ENCODE data around the gene C6.

DNA sequence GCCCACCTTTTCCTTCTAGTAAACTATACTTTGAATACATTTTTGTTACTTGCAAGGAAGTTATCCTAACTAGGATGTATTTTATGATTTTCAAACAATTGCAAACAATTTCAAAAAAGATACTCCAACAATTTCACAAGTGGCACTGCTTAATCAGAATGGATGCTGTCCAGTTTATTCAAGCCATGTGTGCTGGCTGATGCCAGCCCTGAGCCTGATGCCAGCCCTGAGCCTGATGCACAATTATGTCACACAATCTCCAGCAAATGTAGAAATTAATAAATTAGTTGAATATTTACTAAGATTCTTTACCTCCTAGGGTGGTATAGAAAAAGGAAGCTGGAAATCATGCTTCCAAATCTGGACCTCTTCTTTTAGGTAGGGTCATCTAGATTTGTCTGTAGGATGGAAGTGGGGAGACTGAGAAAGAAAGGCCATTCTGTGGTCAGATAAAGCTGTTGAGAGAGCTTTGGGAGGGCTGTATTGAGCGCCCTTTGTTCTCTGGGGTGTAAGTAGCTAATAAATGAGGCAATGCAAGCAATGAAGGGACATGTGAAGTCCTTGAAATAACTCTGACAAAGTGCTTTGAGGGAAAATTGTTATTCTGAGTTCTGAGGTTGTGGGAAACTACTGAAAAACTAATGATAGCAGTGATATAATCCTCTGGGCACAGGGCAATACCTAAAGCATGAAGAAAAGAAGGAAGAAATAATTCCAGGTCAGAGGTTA is 5.8 kb upstream of the C6 start:
- TF ChIP-seq, protein P1, sequence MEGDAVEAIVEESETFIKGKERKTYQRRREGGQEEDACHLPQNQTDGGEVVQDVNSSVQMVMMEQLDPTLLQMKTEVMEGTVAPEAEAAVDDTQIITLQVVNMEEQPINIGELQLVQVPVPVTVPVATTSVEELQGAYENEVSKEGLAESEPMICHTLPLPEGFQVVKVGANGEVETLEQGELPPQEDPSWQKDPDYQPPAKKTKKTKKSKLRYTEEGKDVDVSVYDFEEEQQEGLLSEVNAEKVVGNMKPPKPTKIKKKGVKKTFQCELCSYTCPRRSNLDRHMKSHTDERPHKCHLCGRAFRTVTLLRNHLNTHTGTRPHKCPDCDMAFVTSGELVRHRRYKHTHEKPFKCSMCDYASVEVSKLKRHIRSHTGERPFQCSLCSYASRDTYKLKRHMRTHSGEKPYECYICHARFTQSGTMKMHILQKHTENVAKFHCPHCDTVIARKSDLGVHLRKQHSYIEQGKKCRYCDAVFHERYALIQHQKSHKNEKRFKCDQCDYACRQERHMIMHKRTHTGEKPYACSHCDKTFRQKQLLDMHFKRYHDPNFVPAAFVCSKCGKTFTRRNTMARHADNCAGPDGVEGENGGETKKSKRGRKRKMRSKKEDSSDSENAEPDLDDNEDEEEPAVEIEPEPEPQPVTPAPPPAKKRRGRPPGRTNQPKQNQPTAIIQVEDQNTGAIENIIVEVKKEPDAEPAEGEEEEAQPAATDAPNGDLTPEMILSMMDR (IDR thresholded peaks at IDR 0.05 in 2 of 3, conservative IDR thresholded peaks at IDR 0.05 in 1 of 3; ENCODE audit: insufficient read depth in 2 of 3, low read depth in 1 of 3, low read length in 3 of 3): no peak
- TF ChIP-seq NR4A1 (CRISPR knock-in tag; IDR thresholded peaks at IDR 0.05) (no peak), NR4A1 (tag; IDR thresholded peaks at IDR 0.05) (no peak), NFYB (IDR thresholded peaks at IDR 0.05; ENCODE audit: extremely low read depth, insufficient read length) (no peak), CEBPB (tag; IDR thresholded peaks at IDR 0.05) (no peak), BACH1 (tag; IDR thresholded peaks at IDR 0.05) (no peak), PPARD (CRISPR knock-in tag; IDR thresholded peaks at IDR 0.05) (no peak), TARDBP (IDR thresholded peaks at IDR 0.05) (no peak), ZNF133 (CRISPR knock-in tag; IDR thresholded peaks at IDR 0.05) (no peak), ZNF232 (CRISPR knock-in tag; IDR thresholded peaks at IDR 0.05) (no peak)
- TF ChIP-seq, protein P2, sequence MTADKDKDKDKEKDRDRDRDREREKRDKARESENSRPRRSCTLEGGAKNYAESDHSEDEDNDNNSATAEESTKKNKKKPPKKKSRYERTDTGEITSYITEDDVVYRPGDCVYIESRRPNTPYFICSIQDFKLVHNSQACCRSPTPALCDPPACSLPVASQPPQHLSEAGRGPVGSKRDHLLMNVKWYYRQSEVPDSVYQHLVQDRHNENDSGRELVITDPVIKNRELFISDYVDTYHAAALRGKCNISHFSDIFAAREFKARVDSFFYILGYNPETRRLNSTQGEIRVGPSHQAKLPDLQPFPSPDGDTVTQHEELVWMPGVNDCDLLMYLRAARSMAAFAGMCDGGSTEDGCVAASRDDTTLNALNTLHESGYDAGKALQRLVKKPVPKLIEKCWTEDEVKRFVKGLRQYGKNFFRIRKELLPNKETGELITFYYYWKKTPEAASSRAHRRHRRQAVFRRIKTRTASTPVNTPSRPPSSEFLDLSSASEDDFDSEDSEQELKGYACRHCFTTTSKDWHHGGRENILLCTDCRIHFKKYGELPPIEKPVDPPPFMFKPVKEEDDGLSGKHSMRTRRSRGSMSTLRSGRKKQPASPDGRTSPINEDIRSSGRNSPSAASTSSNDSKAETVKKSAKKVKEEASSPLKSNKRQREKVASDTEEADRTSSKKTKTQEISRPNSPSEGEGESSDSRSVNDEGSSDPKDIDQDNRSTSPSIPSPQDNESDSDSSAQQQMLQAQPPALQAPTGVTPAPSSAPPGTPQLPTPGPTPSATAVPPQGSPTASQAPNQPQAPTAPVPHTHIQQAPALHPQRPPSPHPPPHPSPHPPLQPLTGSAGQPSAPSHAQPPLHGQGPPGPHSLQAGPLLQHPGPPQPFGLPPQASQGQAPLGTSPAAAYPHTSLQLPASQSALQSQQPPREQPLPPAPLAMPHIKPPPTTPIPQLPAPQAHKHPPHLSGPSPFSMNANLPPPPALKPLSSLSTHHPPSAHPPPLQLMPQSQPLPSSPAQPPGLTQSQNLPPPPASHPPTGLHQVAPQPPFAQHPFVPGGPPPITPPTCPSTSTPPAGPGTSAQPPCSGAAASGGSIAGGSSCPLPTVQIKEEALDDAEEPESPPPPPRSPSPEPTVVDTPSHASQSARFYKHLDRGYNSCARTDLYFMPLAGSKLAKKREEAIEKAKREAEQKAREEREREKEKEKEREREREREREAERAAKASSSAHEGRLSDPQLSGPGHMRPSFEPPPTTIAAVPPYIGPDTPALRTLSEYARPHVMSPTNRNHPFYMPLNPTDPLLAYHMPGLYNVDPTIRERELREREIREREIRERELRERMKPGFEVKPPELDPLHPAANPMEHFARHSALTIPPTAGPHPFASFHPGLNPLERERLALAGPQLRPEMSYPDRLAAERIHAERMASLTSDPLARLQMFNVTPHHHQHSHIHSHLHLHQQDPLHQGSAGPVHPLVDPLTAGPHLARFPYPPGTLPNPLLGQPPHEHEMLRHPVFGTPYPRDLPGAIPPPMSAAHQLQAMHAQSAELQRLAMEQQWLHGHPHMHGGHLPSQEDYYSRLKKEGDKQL (CRISPR knock-in tag; IDR thresholded peaks at IDR 0.05; ENCODE audit: borderline replicate concordance): no peak
- TF ChIP-seq, protein P3, sequence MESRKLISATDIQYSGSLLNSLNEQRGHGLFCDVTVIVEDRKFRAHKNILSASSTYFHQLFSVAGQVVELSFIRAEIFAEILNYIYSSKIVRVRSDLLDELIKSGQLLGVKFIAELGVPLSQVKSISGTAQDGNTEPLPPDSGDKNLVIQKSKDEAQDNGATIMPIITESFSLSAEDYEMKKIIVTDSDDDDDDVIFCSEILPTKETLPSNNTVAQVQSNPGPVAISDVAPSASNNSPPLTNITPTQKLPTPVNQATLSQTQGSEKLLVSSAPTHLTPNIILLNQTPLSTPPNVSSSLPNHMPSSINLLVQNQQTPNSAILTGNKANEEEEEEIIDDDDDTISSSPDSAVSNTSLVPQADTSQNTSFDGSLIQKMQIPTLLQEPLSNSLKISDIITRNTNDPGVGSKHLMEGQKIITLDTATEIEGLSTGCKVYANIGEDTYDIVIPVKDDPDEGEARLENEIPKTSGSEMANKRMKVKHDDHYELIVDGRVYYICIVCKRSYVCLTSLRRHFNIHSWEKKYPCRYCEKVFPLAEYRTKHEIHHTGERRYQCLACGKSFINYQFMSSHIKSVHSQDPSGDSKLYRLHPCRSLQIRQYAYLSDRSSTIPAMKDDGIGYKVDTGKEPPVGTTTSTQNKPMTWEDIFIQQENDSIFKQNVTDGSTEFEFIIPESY (CRISPR knock-in tag; IDR thresholded peaks at IDR 0.05): no peak
